GF-D8 (cell line): ENCODE data around the gene TMEM145.

ENCODE experiments used
- DNase-seq: peaks from one replicate; lab custom pipeline; 2025; lab: John Stamatoyannopoulos, UW

TMEM145 gene

GRCh38 chr19:42361545-42361910 lies 48.4 kb downstream of the TMEM145 start:
- DNase-seq: no peak

- DNase-seq: no peak
These were observed 49.2 kb downstream of the TMEM145 start for GRCh38 chr19:42362342-42362741.

- DNase-seq: no peak
These were observed 49.9 kb downstream of the TMEM145 start for GRCh38 chr19:42362891-42363440.

- DNase-seq: peak; percentile 34
These were observed 50.7 kb downstream of the TMEM145 start for GRCh38 chr19:42363614-42364346.

- DNase-seq: no peak
These were observed 53.6 kb downstream of the TMEM145 start for GRCh38 chr19:42366673-42367072.

GRCh38 chr19:42367929-42368328 lies 54.8 kb downstream of the TMEM145 start:
- no peak for DNase-seq

- no peak for DNase-seq
These were observed 55.3 kb downstream of the TMEM145 start for GRCh38 chr19:42368360-42368759.

- DNase-seq: no peak
These were observed 55.7 kb downstream of the TMEM145 start for GRCh38 chr19:42368765-42369164.

- DNase-seq: no peak
These were observed 56.4 kb downstream of the TMEM145 start for GRCh38 chr19:42369433-42370067.

GRCh38 chr19:42370068-42370520 lies 57.0 kb downstream of the TMEM145 start:
- no peak for DNase-seq

- DNase-seq: no peak
These were observed 57.6 kb downstream of the TMEM145 start for GRCh38 chr19:42370626-42371175.
